DOHH2 (cell line): ENCODE measurements around the gene STPG1.

Experiments
- H3F3A ChIP-seq: fragments of 200-600 bp; sonication (generic), shearing (Covaris generic); 2 replicates; pipeline ENCODE4 v1.6.0; 2016; ENCODE audit warnings: antibody characterized with exemption, mild to moderate bottlenecking; ENCODE audit not compliant: control insufficient read depth, insufficient read depth
- H3K27ac ChIP-seq: fragments of 200-600 bp; sonication (generic); 2 replicates; pipeline ENCODE4 v1.5.1; 2014; ENCODE audit warnings: low read depth, mild to moderate bottlenecking, low read length, moderate library complexity
- H3K27me3 ChIP-seq: fragments of 200-600 bp; sonication (generic); 2 replicates; pipeline ENCODE4 v1.6.1; 2014; ENCODE audit warnings: mild to moderate bottlenecking, low read length, mixed read lengths; ENCODE audit not compliant: control insufficient read depth
- H3K36me3 ChIP-seq: fragments of 200-600 bp; sonication (generic); 2 replicates; pipeline ENCODE4 v1.6.1; 2014; ENCODE audit warnings: mild to moderate bottlenecking, low read length, moderate library complexity, mixed read lengths; ENCODE audit not compliant: control insufficient read depth
- H3K4me1 ChIP-seq: fragments of 200-600 bp; sonication (generic); 2 replicates; pipeline ENCODE4 v1.6.1; 2014; ENCODE audit warnings: mild to moderate bottlenecking, low read length, mixed read lengths; ENCODE audit not compliant: control insufficient read depth
- H3K4me2 ChIP-seq: fragments of 200-600 bp; sonication (generic); 2 replicates; pipeline ENCODE4 v1.6.0; 2014; ENCODE audit warnings: mild to moderate bottlenecking, low read length, moderate library complexity
- H3K4me3 ChIP-seq: fragments of 200-600 bp; sonication (generic); 2 replicates; pipeline ENCODE4 v1.5.1; 2014; ENCODE audit warnings: mild to moderate bottlenecking, low read length, mixed read lengths
- H3K79me2 ChIP-seq: fragments of 200-600 bp; sonication (generic); 2 replicates; pipeline ENCODE4 v1.6.1; 2014; ENCODE audit warnings: mild to moderate bottlenecking, low read length, mixed read lengths; ENCODE audit not compliant: control insufficient read depth
- H3K9me2 ChIP-seq: fragments of 200-600 bp; sonication (generic); replicated peaks from 2 replicates; pipeline ENCODE4 v1.6.1; 2014; ENCODE audit warnings: mild to moderate bottlenecking, low read length, mixed read lengths; ENCODE audit not compliant: control insufficient read depth
- H3K9me3 ChIP-seq: fragments of 200-600 bp; sonication (generic); 2 replicates; pipeline ENCODE4 v1.6.1; 2014; ENCODE audit warnings: antibody characterized with exemption, low read length, mixed read lengths; ENCODE audit not compliant: control insufficient read depth, insufficient read depth
- H4K20me1 ChIP-seq: fragments of 200-600 bp; sonication (generic); 2 replicates; pipeline ENCODE4 v1.6.0; 2014; ENCODE audit warnings: low read depth, mild to moderate bottlenecking, antibody characterized with exemption, low read length, moderate library complexity; ENCODE audit not compliant: control insufficient read depth, insufficient read depth
- CTCF ChIP-seq: fragments of 200-600 bp; sonication (generic); IDR thresholded peaks from one replicate; pipeline ENCODE4 v1.5.1; 2014; ENCODE audit warnings: antibody characterized with exemption, mild to moderate bottlenecking, low read depth, low read length; ENCODE audit not compliant: poor library complexity, severe bottlenecking
- EZH2phosphoT487 ChIP-seq: fragments of 200-600 bp; sonication (generic); IDR thresholded peaks from 2 replicates; pipeline ENCODE4 v1.6.1; 2017; ENCODE audit warnings: borderline replicate concordance, mild to moderate bottlenecking, antibody characterized with exemption, low read length, moderate library complexity, mixed read lengths

STPG1 gene

GRCh38 chr1:24406788-24407187 lies 6.8 kb downstream of the STPG1 start:
- H3K4me1 ChIP-seq: peaks cover 7% of the 10 kb centered on the region
- no peak overlapping the region for H3K4me2 ChIP-seq
- H4K20me1 ChIP-seq: no peaks in the 10 kb centered on the region
- no peaks in the 10 kb centered on the region for H3K9me3 ChIP-seq
- H3K36me3 ChIP-seq: no peaks in the 10 kb centered on the region; the same call in 1 of the 2 replicates
- no peak overlapping the region for H3K4me3 ChIP-seq
- H3K27ac ChIP-seq: no peak overlapping the region
- TF ChIP-seq CTCF (no peak), EZH2phosphoT487 (no peak)
- H3K27me3 ChIP-seq: no peaks in the 10 kb centered on the region
- peaks cover 8% of the 10 kb centered on the region; the same call in 1 of the 2 replicates for H3K79me2 ChIP-seq
- H3F3A ChIP-seq: no peaks in the 10 kb centered on the region
- no peaks in the 10 kb centered on the region for H3K9me2 ChIP-seq

GRCh38 chr1:24403806-24404205 lies 9.8 kb downstream of the STPG1 start:
- Histone ChIP-seq H3K9me2 (no peaks in the 10 kb centered on the region), H3K4me3 (no peak overlapping the region), H3K27ac (no peak overlapping the region), H3K27me3 (no peaks in the 10 kb centered on the region), H3K79me2 (no peaks in the 10 kb centered on the region), H3K4me1 (no peaks in the 10 kb centered on the region), H3K4me2 (no peak overlapping the region), H3F3A (no peaks in the 10 kb centered on the region), H4K20me1 (no peaks in the 10 kb centered on the region), H3K36me3 (peaks cover 6% of the 10 kb centered on the region), H3K9me3 (no peaks in the 10 kb centered on the region)
- TF ChIP-seq CTCF (no peak), EZH2phosphoT487 (no peak)

GRCh38 chr1:24400065-24400464 lies 13.5 kb downstream of the STPG1 start:
- H3K4me1 ChIP-seq: peaks cover under 1% of the 10 kb centered on the region
- no peaks in the 10 kb centered on the region for H3K79me2 ChIP-seq
- H3K9me2 ChIP-seq: no peaks in the 10 kb centered on the region

More at GRCh38 chr1:24400065-24400464, 13.5 kb downstream of the STPG1 start:
- Histone ChIP-seq H3F3A (no peaks in the 10 kb centered on the region), H4K20me1 (no peaks in the 10 kb centered on the region), H3K9me3 (no peaks in the 10 kb centered on the region), H3K36me3 (peaks cover 11% of the 10 kb centered on the region), H3K4me2 (no peak overlapping the region), H3K27ac (no peak overlapping the region), H3K27me3 (no peaks in the 10 kb centered on the region), H3K4me3 (no peak overlapping the region)
- no peak for TF ChIP-seq CTCF
- TF ChIP-seq EZH2phosphoT487: no peak
